ENCODE results near the gene EML4. TPM values are rescaled to one million over a fixed set of nuclear protein-coding genes. Genes with fewer than 3 reads are reported as not detected.
A peak's percentile ranks its signal among the peaks of the same experiment; 100 is the strongest.

The EML4 gene
- total RNA-seq, 4 donors from 2014 or later = 27.4 to 96.8 (median 58.0) TPM

DNA sequence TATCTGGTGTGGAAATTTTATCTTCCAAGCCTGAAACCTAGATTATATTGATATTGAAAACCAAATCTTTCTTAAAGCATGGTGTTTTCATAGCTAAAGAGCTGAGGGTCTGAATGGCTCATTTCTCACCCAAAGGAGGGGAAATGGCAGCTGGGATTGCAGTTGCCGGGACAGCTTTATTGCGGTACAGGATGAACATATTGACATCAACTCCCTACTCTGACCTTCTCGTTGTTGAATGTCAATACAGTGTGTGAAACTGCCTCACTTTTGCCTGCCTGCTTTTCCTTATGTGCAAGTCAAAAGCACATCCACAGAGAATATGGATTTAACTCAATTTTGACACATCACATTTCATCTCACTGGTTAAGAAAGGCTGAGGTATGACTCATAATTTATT is 195.5 kb downstream of the EML4 start:
- H3K4me3 ChIP-seq = no peak overlapping the region
- no peak overlapping the region for H3K27ac ChIP-seq
- no peaks in the 10 kb centered on the region for H3K36me3 ChIP-seq
- intact Hi-C loops (cut with DNase I; ENCODE audit: low total_unique reads) = loop anchor here (10.0 kb wide), 1 partner anchor 270 kb away; no protein-coding TSS in a partner anchor
- DNase-seq = no peak
- no peaks in the 10 kb centered on the region for H3K4me1 ChIP-seq
- TF ChIP-seq, protein P1, sequence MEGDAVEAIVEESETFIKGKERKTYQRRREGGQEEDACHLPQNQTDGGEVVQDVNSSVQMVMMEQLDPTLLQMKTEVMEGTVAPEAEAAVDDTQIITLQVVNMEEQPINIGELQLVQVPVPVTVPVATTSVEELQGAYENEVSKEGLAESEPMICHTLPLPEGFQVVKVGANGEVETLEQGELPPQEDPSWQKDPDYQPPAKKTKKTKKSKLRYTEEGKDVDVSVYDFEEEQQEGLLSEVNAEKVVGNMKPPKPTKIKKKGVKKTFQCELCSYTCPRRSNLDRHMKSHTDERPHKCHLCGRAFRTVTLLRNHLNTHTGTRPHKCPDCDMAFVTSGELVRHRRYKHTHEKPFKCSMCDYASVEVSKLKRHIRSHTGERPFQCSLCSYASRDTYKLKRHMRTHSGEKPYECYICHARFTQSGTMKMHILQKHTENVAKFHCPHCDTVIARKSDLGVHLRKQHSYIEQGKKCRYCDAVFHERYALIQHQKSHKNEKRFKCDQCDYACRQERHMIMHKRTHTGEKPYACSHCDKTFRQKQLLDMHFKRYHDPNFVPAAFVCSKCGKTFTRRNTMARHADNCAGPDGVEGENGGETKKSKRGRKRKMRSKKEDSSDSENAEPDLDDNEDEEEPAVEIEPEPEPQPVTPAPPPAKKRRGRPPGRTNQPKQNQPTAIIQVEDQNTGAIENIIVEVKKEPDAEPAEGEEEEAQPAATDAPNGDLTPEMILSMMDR (IDR thresholded peaks at IDR 0.05) = no peak
- no peak for TF ChIP-seq POLR2A (IDR thresholded peaks at IDR 0.05)
- no peaks in the 10 kb centered on the region for H3K27me3 ChIP-seq
- no peaks in the 10 kb centered on the region for H3K9me3 ChIP-seq

DNA sequence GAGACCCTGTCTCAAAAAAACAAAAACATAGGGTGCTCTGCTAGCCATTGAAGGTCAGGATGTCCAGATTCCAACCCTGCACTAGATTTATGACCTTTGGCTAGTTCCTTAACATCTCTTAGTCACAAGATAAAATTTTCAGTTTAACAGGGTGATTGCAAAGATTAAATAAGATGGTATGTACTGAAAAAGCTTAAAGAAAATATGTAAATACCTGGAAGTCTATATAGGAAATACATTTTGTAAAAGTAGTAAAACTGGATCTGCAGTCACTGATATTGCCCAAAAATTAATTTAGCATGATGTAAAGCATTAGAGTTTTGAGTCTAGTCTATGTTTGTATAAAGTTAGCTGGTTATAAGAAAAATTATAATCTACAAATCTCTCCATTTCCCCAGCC is 197.3 kb downstream of the EML4 start:
- Histone ChIP-seq H3K9me3 (no peaks in the 10 kb centered on the region), H3K4me3 (no peak overlapping the region), H3K36me3 (no peaks in the 10 kb centered on the region), H3K27me3 (no peaks in the 10 kb centered on the region), H3K27ac (no peak overlapping the region), H3K4me1 (no peaks in the 10 kb centered on the region)
- no peak for DNase-seq
- intact Hi-C loops (cut with DNase I; ENCODE audit: low total_unique reads) = loop anchor here (10.0 kb wide), 1 partner anchor 272 kb away; no protein-coding TSS in a partner anchor
- no peak for TF ChIP-seq POLR2A (IDR thresholded peaks at IDR 0.05)
- TF ChIP-seq, protein P1 (IDR thresholded peaks at IDR 0.05) = no peak

DNA sequence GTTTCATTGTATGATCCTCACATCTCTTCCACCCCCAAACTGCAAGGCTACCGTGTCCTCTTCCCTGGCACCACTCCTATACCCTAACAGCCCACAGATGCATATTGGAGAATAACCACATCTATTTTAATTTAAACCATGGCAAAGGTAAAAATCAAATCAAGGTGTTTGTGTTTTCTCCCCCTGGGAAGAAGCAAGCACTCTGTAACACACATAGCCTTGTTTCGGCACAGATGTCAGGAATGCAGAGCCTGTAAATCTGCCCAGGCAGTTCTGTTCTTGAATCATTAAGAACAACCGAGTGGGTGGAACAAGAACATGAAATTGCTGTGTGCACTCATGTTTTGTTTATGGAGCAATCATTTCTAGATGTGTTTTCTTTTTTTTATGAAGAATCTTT is 198.7 kb downstream of the EML4 start:
- Histone ChIP-seq H3K4me3 (no peak overlapping the region), H3K9me3 (no peaks in the 10 kb centered on the region), H3K27me3 (no peaks in the 10 kb centered on the region), H3K4me1 (no peaks in the 10 kb centered on the region), H3K27ac (peak overlapping the region in 1 of 2 donors; percentile 25), H3K36me3 (no peaks in the 10 kb centered on the region)
- TF ChIP-seq POLR2A (IDR thresholded peaks at IDR 0.05) = no peak
- TF ChIP-seq, protein P1 (IDR thresholded peaks at IDR 0.05) = no peak
- no peak for DNase-seq
- intact Hi-C loops (cut with DNase I; ENCODE audit: low total_unique reads) = loop anchor here (10.0 kb wide), 1 partner anchor 273 kb away; no protein-coding TSS in a partner anchor

DNA sequence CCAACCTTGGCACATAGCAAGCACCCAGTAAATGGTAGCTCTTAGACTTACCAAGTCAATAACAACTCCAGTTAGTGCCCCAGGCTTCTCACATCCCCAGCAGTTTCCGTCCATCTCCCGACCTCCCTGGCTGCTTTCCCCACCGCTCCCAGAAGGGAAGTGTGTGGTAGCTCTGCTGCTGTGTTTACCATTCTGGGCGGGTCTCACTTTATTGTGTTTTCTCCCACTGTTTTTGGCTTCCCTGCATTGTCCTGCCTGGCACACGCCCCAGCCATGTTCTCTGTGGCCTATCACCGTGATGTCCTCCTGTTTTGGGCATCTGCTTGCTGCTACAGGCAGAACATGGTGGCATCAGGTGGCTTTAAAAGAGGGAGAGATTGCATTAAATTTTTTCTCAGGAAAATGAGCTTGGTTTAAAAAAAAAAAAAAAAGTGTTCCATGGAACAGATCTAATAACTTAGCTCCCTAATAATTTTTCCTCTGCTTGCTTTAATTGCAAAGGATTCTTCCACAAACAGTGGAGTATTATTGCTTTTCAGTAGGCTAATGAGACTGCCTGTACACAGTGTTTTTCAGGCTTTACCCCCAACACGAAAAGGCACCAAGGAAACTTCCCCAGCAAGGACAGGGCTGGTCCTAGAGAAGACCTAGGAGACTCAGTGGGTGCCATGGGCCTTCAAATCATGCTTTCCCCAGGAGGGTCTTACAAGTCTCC is 199.8 kb downstream of the EML4 start:
- intact Hi-C loops (cut with DNase I; ENCODE audit: low total_unique reads) = loop anchor here (10.0 kb wide), 1 partner anchor 274 kb away; no protein-coding TSS in a partner anchor
- peak in 1 of 2 donors; percentile 21 for DNase-seq

More for the DNA sequence above, 199.8 kb downstream of the EML4 start:
- no peaks in the 10 kb centered on the region for H3K27me3 ChIP-seq
- H3K4me1 ChIP-seq = no peaks in the 10 kb centered on the region
- H3K4me3 ChIP-seq = no peak overlapping the region
- no peaks in the 10 kb centered on the region for H3K36me3 ChIP-seq
- H3K27ac ChIP-seq = peak overlapping the region in 1 of 2 donors; percentile 25
- H3K9me3 ChIP-seq = no peaks in the 10 kb centered on the region
- TF ChIP-seq, protein P1 (IDR thresholded peaks at IDR 0.05) = no peak
- no peak for TF ChIP-seq POLR2A (IDR thresholded peaks at IDR 0.05)
